Hematopoietic multipotent progenitor cell (in vitro differentiated cells): ENCODE data around the gene SEMG1. TPM values are rescaled to one million over a fixed set of nuclear protein-coding genes. Genes with fewer than 3 reads are reported as not detected.
A peak's percentile ranks its signal among the peaks of the same experiment; 100 is the strongest.

Experiments
- DNase-seq, 3 donors: peaks; one replicate each; pipeline ENCODE4 v3.0.0-alpha.2; 2011 to 2015; ENCODE audit warnings: low read depth in 2 of 3, low spot score in 2 of 3
- total RNA-seq: library from RNA; depleted of rRNA; stranded (reverse); fragments of >200 nt; gene quantifications from one replicate; pipeline ENCODE4 v1.2.3, GENCODE V29; 2012

Gene SEMG1
- total RNA-seq, 1 donor, result not detected

DNA sequence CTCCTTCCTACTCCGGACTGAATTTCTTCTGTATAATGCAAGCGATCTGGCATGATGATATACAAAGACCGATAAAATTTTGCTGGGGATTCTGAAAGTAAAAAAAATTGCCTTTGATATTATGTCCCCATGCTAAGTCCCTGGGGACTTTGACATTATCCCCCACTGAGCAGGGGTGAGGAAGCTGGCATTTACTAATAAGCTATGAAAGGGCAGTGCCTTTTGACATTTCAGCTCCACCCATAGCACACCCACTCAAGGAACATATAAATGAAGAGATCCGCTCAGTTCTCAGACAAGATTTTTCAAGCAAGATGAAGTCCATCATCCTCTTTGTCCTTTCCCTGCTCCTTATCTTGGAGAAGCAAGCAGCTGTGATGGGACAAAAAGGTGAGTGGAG is 14.2 kb downstream of the SEMG1 start, which contains the start of gene SEMG2:
SEMG2 (plus strand) TSS at position 298 of the 400 bp plus-strand sequence; CDS start at position 315, 17 bp downstream.
- no peak for DNase-seq

- no peak for DNase-seq
Observed at GRCh38 chr20:45223136-45223535, 16.3 kb downstream of the SEMG1 start.

GRCh38 chr20:45226287-45226686 is 19.5 kb downstream of the SEMG1 start:
- no peak for DNase-seq

- DNase-seq, result peak in 2 of 3 donors; percentile 18 to 31
Observed at GRCh38 chr20:45229264-45230056, 22.6 kb downstream of the SEMG1 start.

DNA sequence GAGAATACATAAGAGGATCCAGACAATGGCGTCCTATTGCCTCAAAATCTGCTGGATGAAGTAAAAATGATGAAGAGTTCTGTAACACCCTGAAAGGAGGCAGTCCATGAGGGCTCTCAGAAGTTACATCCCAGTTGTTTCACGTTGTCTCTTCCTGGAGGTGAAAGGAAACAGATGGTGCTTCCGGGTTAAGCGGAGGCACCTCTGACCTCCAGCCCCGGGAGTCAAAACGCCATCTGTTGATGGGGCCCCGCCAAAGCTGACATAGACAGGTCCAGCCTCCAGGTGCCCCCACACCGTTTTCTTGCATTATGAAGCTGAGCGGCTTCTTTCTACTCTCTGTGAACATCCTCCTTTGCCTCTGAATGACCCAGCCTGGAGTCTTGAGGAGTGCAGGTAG is 23.8 kb downstream of the SEMG1 start:
- no peak for DNase-seq

GRCh38 chr20:45235995-45236394 is 29.2 kb downstream of the SEMG1 start:
- no peak for DNase-seq

DNA sequence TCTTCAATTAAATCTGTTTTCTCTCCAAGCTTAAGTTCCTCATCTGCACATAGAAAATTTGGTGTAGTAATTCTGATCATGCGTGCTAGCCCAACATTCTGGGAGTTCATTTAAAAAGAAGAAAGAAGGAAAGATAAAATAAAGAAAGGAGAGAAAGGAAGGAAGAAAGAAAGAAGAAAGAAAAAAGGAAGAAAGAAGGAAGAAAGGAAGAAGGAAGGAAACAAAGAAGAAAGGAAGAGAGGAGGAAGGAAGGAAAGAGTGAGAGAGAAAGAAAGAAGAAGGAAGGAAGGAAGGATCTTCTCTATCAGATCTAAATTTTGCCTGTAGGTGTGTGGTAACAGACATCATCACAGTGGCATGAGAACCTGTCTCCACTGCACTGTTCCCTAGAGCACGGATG is 31.3 kb downstream of the SEMG1 start:
- DNase-seq, result no peak

DNA sequence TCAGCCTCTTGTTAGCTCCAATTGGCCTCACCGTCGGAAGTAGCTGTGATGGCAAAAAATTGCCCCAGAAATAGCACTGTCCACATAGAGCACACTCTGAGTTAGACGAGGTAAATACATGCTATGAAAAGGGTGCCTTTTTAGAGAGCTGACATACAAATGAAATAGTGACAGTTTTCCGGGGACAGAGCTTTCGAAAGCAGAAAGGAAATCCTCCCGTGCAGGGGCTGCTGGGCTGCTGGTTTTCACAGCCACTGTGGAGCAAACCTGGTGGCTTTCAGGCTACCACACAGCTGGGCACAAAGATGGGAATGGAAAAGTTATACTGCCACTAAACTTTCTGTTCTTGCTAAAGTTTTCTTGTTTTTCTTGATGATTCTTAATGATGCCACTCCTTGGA is 39.3 kb downstream of the SEMG1 start:
- no peak for DNase-seq

DNA sequence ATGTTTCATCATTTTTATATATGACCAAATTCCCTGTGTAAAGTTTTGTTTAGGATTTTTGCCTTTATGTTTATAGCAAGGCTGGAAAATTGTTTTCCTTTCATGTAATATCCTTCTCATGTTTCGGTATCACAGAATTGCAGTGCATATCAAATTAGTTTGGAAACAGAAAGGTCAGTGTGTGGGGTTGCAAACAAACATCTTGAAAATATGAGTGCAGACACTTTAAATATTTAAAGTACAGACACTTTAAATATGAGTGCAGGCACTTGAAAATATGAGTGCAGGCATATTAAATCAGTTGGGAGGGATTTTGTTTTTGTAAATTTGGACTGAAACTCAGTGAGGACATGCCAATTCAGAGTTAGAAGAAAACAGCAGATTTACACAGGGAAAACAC is 41.0 kb downstream of the SEMG1 start:
- DNase-seq, result no peak

GRCh38 chr20:45248609-45249008 is 41.8 kb downstream of the SEMG1 start:
- DNase-seq, result no peak

- DNase-seq, result no peak
Observed at GRCh38 chr20:45251884-45252560, 45.2 kb downstream of the SEMG1 start.

DNA sequence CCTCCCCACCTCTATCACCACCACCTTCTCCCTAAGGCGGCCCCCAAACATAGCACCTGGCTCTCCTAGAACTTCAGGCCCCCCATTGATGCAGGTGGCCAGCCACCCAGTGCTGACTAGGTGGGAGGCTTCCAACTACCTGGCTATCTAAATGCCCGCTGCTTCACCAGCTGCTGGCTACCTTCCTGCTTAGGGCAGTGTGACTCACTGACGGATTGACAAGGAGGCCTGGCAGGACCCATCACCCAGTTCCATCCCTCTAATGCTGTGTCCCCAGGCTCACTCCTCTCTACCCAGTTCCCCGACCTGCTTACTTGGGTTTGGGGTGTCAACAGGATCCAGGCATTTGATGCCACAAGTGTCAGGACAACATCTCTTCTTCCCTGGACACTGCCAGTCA is 46.4 kb downstream of the SEMG1 start:
- no peak for DNase-seq

- no peak for DNase-seq
Observed at GRCh38 chr20:45254383-45255262, 47.8 kb downstream of the SEMG1 start, which contains the start of gene SLPI. TSS of gene SLPI (minus strand) at chr20:45254564. CDS start at chr20:45254543, 21 bp downstream.

DNA sequence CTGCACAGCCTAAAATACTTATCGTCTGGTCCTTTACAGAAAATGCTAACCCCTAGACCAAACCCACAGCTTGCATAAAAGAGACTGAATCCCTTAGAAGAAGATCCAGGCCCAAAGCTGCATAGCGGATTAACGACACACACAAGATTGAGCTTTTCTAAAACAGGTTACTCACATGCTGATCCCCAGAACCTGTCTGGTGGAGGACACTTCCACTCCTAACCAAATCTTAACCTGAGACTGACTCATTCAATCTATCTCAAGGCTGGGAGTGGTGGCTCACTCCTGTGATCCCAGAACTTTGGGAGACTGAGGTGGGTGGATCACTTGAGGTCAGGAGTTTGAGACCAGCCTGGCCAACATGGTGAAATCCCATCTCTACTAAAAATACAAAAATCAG is 50.3 kb downstream of the SEMG1 start:
- DNase-seq, result no peak

GRCh38 chr20:45257711-45258110 is 50.9 kb downstream of the SEMG1 start:
- no peak for DNase-seq

GRCh38 chr20:45258259-45258658 is 51.4 kb downstream of the SEMG1 start:
- DNase-seq, result no peak

- DNase-seq, result no peak
Observed at GRCh38 chr20:45258664-45259063, 51.8 kb downstream of the SEMG1 start.
